Glomerular visceral epithelial cell (primary cell): ENCODE measurements around the gene TCTN1.
"Not testable (repeated sequence)": the region's sequence is repeated elsewhere in the genome, so short reads cannot be mapped to it uniquely, and the experiment has no call there.

Experiments
- DNase-seq: peaks from one replicate; pipeline ENCODE4 v3.0.0-alpha.2; 2016; ENCODE audit errors: extremely low spot score

The TCTN1 gene

GRCh38 chr12:110638796-110639195 lies 24.9 kb downstream of the TCTN1 start:
- DNase-seq: no peak

- DNase-seq: no peak
Measured at GRCh38 chr12:110639336-110640141, 25.6 kb downstream of the TCTN1 start.

- DNase-seq: no peak
Measured at GRCh38 chr12:110640275-110641025, 26.5 kb downstream of the TCTN1 start.

- no peak for DNase-seq
Measured at GRCh38 chr12:110641521-110641920, 27.6 kb downstream of the TCTN1 start.

GRCh38 chr12:110647631-110648040 lies 33.7 kb downstream of the TCTN1 start:
- DNase-seq: no peak

- no peak for DNase-seq
Measured at GRCh38 chr12:110649341-110649847, 35.5 kb downstream of the TCTN1 start.

GRCh38 chr12:110654238-110654637 lies 40.3 kb downstream of the TCTN1 start:
- DNase-seq: not testable (repeated sequence)

- DNase-seq: no peak
Measured at GRCh38 chr12:110656071-110656655, 42.2 kb downstream of the TCTN1 start.

GRCh38 chr12:110657747-110658146 lies 43.8 kb downstream of the TCTN1 start:
- DNase-seq: no peak

- no peak for DNase-seq
Measured at GRCh38 chr12:110658242-110658641, 44.3 kb downstream of the TCTN1 start.

- no peak for DNase-seq
Measured at GRCh38 chr12:110658878-110659277, 44.9 kb downstream of the TCTN1 start.

- no peak for DNase-seq
Measured at GRCh38 chr12:110661337-110661972, 47.5 kb downstream of the TCTN1 start.

- no peak for DNase-seq
Measured at GRCh38 chr12:110666892-110667291, 53.0 kb downstream of the TCTN1 start.

GRCh38 chr12:110667671-110668070 lies 53.7 kb downstream of the TCTN1 start:
- no peak for DNase-seq

- DNase-seq: no peak
Measured at GRCh38 chr12:110668480-110669192, 54.7 kb downstream of the TCTN1 start.

GRCh38 chr12:110669193-110669502 lies 55.2 kb downstream of the TCTN1 start:
- no peak for DNase-seq

- no peak for DNase-seq
Measured at GRCh38 chr12:110670161-110670701, 56.3 kb downstream of the TCTN1 start.

- no peak for DNase-seq
Measured at GRCh38 chr12:110676171-110676570, 62.2 kb downstream of the TCTN1 start.

- no peak for DNase-seq
Measured at GRCh38 chr12:110677206-110677911, 63.4 kb downstream of the TCTN1 start.

GRCh38 chr12:110677982-110678381 lies 64.1 kb downstream of the TCTN1 start:
- DNase-seq: no peak

- no peak for DNase-seq
Measured at GRCh38 chr12:110679201-110679600, 65.3 kb downstream of the TCTN1 start.
